DLD1 (cell line): ENCODE data around the gene RTN4IP1.
"Not testable (repeated sequence)": the region's sequence is repeated elsewhere in the genome, so short reads cannot be mapped to it uniquely, and the experiment has no call there.

Experiments
- in situ Hi-C: cut with HindIII; loops from 2 replicates; pipeline ENCODE4 v1.10.0; 2017; ENCODE audit warnings: low sequenced_read_pairs

The RTN4IP1 gene

GRCh38 chr6:106551155-106551554 lies 78.1 kb downstream of the RTN4IP1 start:
- in situ Hi-C loops = loop anchor here (25.0 kb wide), 1 partner anchor 114 kb away; no protein-coding TSS in a partner anchor

- in situ Hi-C loops = no loop called here
These were observed 79.8 kb downstream of the RTN4IP1 start for GRCh38 chr6:106549521-106549920.

- in situ Hi-C loops = not testable (repeated sequence)
These were observed 80.3 kb downstream of the RTN4IP1 start for GRCh38 chr6:106548926-106549455.

- in situ Hi-C loops = no loop called here
These were observed 81.5 kb downstream of the RTN4IP1 start for GRCh38 chr6:106547601-106548453.

- in situ Hi-C loops = no loop called here
These were observed 82.4 kb downstream of the RTN4IP1 start for GRCh38 chr6:106546691-106547414.

- in situ Hi-C loops = no loop called here
These were observed 83.0 kb downstream of the RTN4IP1 start for GRCh38 chr6:106546261-106546690.

- in situ Hi-C loops = no loop called here
These were observed 88.4 kb downstream of the RTN4IP1 start for GRCh38 chr6:106540907-106541306.

GRCh38 chr6:106540432-106540831 lies 88.9 kb downstream of the RTN4IP1 start:
- in situ Hi-C loops = no loop called here

GRCh38 chr6:106539936-106540335 lies 89.4 kb downstream of the RTN4IP1 start:
- in situ Hi-C loops = no loop called here

- in situ Hi-C loops = no loop called here
These were observed 91.2 kb downstream of the RTN4IP1 start for GRCh38 chr6:106538145-106538544.

GRCh38 chr6:106537662-106538061 lies 91.6 kb downstream of the RTN4IP1 start:
- in situ Hi-C loops = no loop called here

- in situ Hi-C loops = no loop called here
These were observed 92.4 kb downstream of the RTN4IP1 start for GRCh38 chr6:106536851-106537250.

- in situ Hi-C loops = no loop called here
These were observed 92.9 kb downstream of the RTN4IP1 start for GRCh38 chr6:106536357-106536756.

- in situ Hi-C loops = no loop called here
These were observed 94.3 kb downstream of the RTN4IP1 start for GRCh38 chr6:106535012-106535411.

GRCh38 chr6:106534564-106534982 lies 94.7 kb downstream of the RTN4IP1 start:
- in situ Hi-C loops = no loop called here

GRCh38 chr6:106534004-106534403 lies 95.3 kb downstream of the RTN4IP1 start:
- in situ Hi-C loops = no loop called here

- in situ Hi-C loops = no loop called here
These were observed 96.2 kb downstream of the RTN4IP1 start for GRCh38 chr6:106533054-106533453.

GRCh38 chr6:106530502-106530901 lies 98.8 kb downstream of the RTN4IP1 start:
- in situ Hi-C loops = no loop called here

- in situ Hi-C loops = no loop called here
These were observed 99.3 kb downstream of the RTN4IP1 start for GRCh38 chr6:106530026-106530425.

- in situ Hi-C loops = no loop called here
These were observed 99.9 kb downstream of the RTN4IP1 start for GRCh38 chr6:106529438-106529837.

- in situ Hi-C loops = no loop called here
These were observed 100.8 kb downstream of the RTN4IP1 start for GRCh38 chr6:106528521-106528920.

GRCh38 chr6:106527979-106528378 lies 101.3 kb downstream of the RTN4IP1 start:
- in situ Hi-C loops = no loop called here
